Spleen (tissue), 7 donors: ENCODE data around the gene STOML2.

ENCODE experiments used
- POLR2A ChIP-seq, 3 donors: fragments of 450-650 bp; IDR thresholded peaks; one replicate each; pipeline ENCODE4 v1.5.1; 2017; ENCODE audit warnings: antibody characterized with exemption in 3 of 3, mild to moderate bottlenecking in 1 of 3
- POLR2AphosphoS5 ChIP-seq, 3 donors: sonication (generic); formaldehyde crosslinking; IDR thresholded peaks; one replicate each; pipeline ENCODE4 v1.5.1; 2017; ENCODE audit warnings: antibody characterized with exemption in 3 of 3
- TF ChIP-seq, protein P1 (sequence below), 11 experiments: fragments of 200-600 bp in 7 of 11; fragments of 450-650 bp in 4 of 11; sonication (generic) in 4 of 11; IDR thresholded peaks in 8 of 11; conservative IDR thresholded peaks in 3 of 11; 1 replicate in 7 of 11; 2 replicates in 4 of 11; pipeline versions ENCODE4 v1.4.0 to v1.8.0; 2016 to 2021; ENCODE audit warnings: antibody characterized with exemption in 11 of 11, inconsistent platforms in 4 of 11, mild to moderate bottlenecking in 1 of 11
- donor health status: DM: no; HTN: no; CAD: no; lungs with moderate emphysema.
- donor health status: DM: no; HTN: no; CAD: no.
- donor health status: DM: no; HTN: no; CAD: no.

DNA sequence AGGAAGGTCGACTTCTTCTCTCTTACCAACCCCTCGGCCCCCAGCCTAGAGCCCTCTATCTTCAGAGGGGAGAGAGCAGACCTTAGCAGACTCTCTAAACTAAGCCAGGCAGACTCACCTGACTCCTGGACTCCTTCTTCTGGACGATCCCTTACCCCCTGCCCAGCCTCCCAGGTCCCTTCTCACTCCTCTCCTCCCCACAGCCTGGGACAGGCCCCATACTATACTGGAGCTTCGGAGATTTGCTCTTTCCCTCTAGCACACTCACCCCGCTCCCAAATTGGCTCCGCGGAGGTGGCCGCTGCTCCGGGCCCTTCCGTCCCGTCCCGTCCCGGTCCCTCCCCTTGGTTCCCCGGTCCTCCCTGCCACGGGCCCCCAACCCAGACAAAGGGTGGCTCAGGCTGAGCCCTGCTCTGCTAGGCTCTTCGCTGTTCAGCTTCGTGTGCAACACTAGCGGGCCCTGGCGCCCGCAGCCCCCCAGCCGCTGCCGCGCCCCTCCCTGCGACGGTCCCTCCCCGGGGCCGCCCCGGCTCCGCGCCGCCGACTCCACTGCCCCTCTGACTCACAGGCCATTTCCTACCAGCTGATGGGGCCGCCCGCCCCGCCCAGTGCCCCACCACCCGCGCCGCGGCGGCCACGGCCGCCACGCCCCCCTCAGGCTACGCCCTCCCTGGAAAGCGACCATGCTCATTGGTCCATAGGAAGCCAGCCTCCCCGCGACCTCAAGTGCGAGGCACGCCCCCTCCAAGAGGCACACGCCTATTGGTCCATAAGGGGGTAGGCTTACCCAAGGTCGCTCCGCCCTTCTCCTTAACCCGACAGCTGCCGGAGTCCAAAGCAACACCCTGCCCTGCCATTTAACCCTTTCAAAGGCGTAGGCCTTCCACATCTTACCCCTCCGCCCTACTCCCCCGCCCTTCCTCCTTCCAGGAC, 8.3 kb upstream of the STOML2 start:
- TF ChIP-seq, protein P1, sequence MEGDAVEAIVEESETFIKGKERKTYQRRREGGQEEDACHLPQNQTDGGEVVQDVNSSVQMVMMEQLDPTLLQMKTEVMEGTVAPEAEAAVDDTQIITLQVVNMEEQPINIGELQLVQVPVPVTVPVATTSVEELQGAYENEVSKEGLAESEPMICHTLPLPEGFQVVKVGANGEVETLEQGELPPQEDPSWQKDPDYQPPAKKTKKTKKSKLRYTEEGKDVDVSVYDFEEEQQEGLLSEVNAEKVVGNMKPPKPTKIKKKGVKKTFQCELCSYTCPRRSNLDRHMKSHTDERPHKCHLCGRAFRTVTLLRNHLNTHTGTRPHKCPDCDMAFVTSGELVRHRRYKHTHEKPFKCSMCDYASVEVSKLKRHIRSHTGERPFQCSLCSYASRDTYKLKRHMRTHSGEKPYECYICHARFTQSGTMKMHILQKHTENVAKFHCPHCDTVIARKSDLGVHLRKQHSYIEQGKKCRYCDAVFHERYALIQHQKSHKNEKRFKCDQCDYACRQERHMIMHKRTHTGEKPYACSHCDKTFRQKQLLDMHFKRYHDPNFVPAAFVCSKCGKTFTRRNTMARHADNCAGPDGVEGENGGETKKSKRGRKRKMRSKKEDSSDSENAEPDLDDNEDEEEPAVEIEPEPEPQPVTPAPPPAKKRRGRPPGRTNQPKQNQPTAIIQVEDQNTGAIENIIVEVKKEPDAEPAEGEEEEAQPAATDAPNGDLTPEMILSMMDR (IDR thresholded peaks at IDR 0.05 in 8 of 11, conservative IDR thresholded peaks at IDR 0.05 in 3 of 11) = peak in 1 of 11 experiments; percentile 42
- TF ChIP-seq POLR2A (IDR thresholded peaks at IDR 0.05) (peak in 1 of 3 donors; percentile 33), POLR2AphosphoS5 (IDR thresholded peaks at IDR 0.05) (peak; percentile 52 to 81 (median 79))
